Subcutaneous abdominal adipose tissue (tissue), 5 donors: Measurements from ENCODE around the gene ROCK2.

Source experiments
- H3K27ac ChIP-seq: one replicate; pipeline ENCODE4 v1.7.0; 2013; ENCODE audit warnings: low read depth, mild to moderate bottlenecking, inconsistent platforms, low read length, moderate library complexity
- H3K27me3 ChIP-seq, 5 donors: one replicate each; pipeline ENCODE4 v1.7.0; 2013; ENCODE audit warnings: low read length in 5 of 5, inconsistent platforms in 1 of 5; ENCODE audit not compliant: control insufficient read depth in 5 of 5, insufficient read depth in 4 of 5
- H3K36me3 ChIP-seq, 5 donors: one replicate each; pipeline ENCODE4 v1.7.0; 2013; ENCODE audit warnings: low read length in 5 of 5; ENCODE audit not compliant: control insufficient read depth in 5 of 5, insufficient read depth in 5 of 5
- H3K4me1 ChIP-seq, 5 donors: one replicate each; pipeline ENCODE4 v1.7.0; 2013; ENCODE audit warnings: low read length in 5 of 5, mild to moderate bottlenecking in 3 of 5, moderate library complexity in 1 of 5; ENCODE audit not compliant: control insufficient read depth in 5 of 5, insufficient read depth in 5 of 5
- H3K4me3 ChIP-seq, 5 donors: one replicate each; pipeline ENCODE4 v1.7.0; 2013; ENCODE audit warnings: low read length in 5 of 5, low read depth in 1 of 5
- H3K9ac ChIP-seq, 5 donors: one replicate each; pipeline ENCODE4 v1.7.0; 2013; ENCODE audit warnings: low read length in 5 of 5, mild to moderate bottlenecking in 4 of 5, moderate library complexity in 3 of 5
- H3K9me3 ChIP-seq, 5 donors: one replicate each; pipeline ENCODE4 v1.7.0; 2013; ENCODE audit warnings: low read length in 5 of 5; ENCODE audit not compliant: control insufficient read depth in 5 of 5
- donor health status: healthy.
- donor health status: healthy.
- donor health status: healthy.
- donor health status: healthy.
- donor health status: healthy.

The ROCK2 gene

GRCh38 chr2:11303290-11304013 is 41.0 kb downstream of the ROCK2 start:
- Histone ChIP-seq H3K27ac (no peak overlapping the region), H3K9ac (no peak overlapping the region), H3K4me3 (no peak overlapping the region), H3K9me3 (no peaks in the 10 kb centered on the region), H3K4me1 (peaks cover 2 to 38% (median 25%) of the 10 kb centered on the region in 5 donors), H3K27me3 (no peaks in the 10 kb centered on the region), H3K36me3 (no peaks in the 10 kb centered on the region)

- Histone ChIP-seq H3K27me3 (no peaks in the 10 kb centered on the region), H3K27ac (no peak overlapping the region), H3K4me3 (no peak overlapping the region), H3K9ac (no peak overlapping the region), H3K9me3 (no peaks in the 10 kb centered on the region), H3K36me3 (no peaks in the 10 kb centered on the region), H3K4me1 (peaks cover under 1 to 21% (median 9%) of the 10 kb centered on the region in 5 donors)
These were observed 45.0 kb downstream of the ROCK2 start for GRCh38 chr2:11299439-11299838.

GRCh38 chr2:11298592-11298991 is 45.8 kb downstream of the ROCK2 start:
- Histone ChIP-seq H3K36me3 (no peaks in the 10 kb centered on the region), H3K27ac (no peak overlapping the region), H3K4me1 (peaks cover 0 to 14% (median 3%) of the 10 kb centered on the region in 5 donors), H3K9ac (no peak overlapping the region), H3K4me3 (no peak overlapping the region), H3K27me3 (no peaks in the 10 kb centered on the region), H3K9me3 (no peaks in the 10 kb centered on the region)

- Histone ChIP-seq H3K36me3 (no peaks in the 10 kb centered on the region), H3K9ac (no peak overlapping the region), H3K4me3 (no peak overlapping the region), H3K27me3 (no peaks in the 10 kb centered on the region), H3K27ac (no peak overlapping the region), H3K9me3 (no peaks in the 10 kb centered on the region), H3K4me1 (peaks cover 2 to 19% (median 5%) of the 10 kb centered on the region in 5 donors)
These were observed 48.0 kb downstream of the ROCK2 start for GRCh38 chr2:11296401-11296800.

GRCh38 chr2:11292464-11293255 is 51.8 kb downstream of the ROCK2 start:
- H3K4me3 ChIP-seq: no peak overlapping the region
- no peaks in the 10 kb centered on the region for H3K36me3 ChIP-seq
- peaks cover 2 to 23% (median 9%) of the 10 kb centered on the region in 5 donors for H3K4me1 ChIP-seq
- no peak overlapping the region for H3K9ac ChIP-seq
- peak overlapping the region; percentile 35 for H3K27ac ChIP-seq
- no peaks in the 10 kb centered on the region for H3K9me3 ChIP-seq
- H3K27me3 ChIP-seq: no peaks in the 10 kb centered on the region

GRCh38 chr2:11290713-11291112 is 53.7 kb downstream of the ROCK2 start:
- Histone ChIP-seq H3K4me1 (peaks cover 0 to 24% (median 9%) of the 10 kb centered on the region in 5 donors), H3K27ac (no peak overlapping the region), H3K4me3 (no peak overlapping the region), H3K9ac (no peak overlapping the region), H3K27me3 (no peaks in the 10 kb centered on the region), H3K9me3 (no peaks in the 10 kb centered on the region), H3K36me3 (peaks cover 0 to under 1% (median 0%) of the 10 kb centered on the region in 5 donors)

- no peak overlapping the region for H3K9ac ChIP-seq
- no peak overlapping the region for H3K4me3 ChIP-seq
- no peak overlapping the region for H3K27ac ChIP-seq
- no peaks in the 10 kb centered on the region for H3K27me3 ChIP-seq
- H3K36me3 ChIP-seq: peaks cover 1 to 5% (median 4%) of the 10 kb centered on the region in 5 donors
- peaks cover 0 to 24% (median 9%) of the 10 kb centered on the region in 5 donors for H3K4me1 ChIP-seq
- no peaks in the 10 kb centered on the region for H3K9me3 ChIP-seq
These were observed 54.2 kb downstream of the ROCK2 start for GRCh38 chr2:11290211-11290610.

GRCh38 chr2:11288431-11288830 is 56.0 kb downstream of the ROCK2 start:
- Histone ChIP-seq H3K4me1 (peaks cover 0 to 24% (median 9%) of the 10 kb centered on the region in 5 donors), H3K36me3 (peaks cover 15 to 21% (median 17%) of the 10 kb centered on the region in 5 donors), H3K27me3 (no peaks in the 10 kb centered on the region), H3K4me3 (no peak overlapping the region), H3K27ac (peak overlapping the region; percentile 20), H3K9ac (no peak overlapping the region), H3K9me3 (peaks cover 0 to 5% (median 2%) of the 10 kb centered on the region in 5 donors)

GRCh38 chr2:11286749-11287148 is 57.7 kb downstream of the ROCK2 start:
- Histone ChIP-seq H3K27me3 (no peaks in the 10 kb centered on the region), H3K27ac (no peak overlapping the region), H3K9me3 (peaks cover 0 to 5% (median 2%) of the 10 kb centered on the region in 5 donors), H3K9ac (no peak overlapping the region), H3K4me1 (peaks cover 0 to 14% (median 3%) of the 10 kb centered on the region in 5 donors), H3K4me3 (no peak overlapping the region), H3K36me3 (peaks cover 15 to 22% (median 17%) of the 10 kb centered on the region in 5 donors)

GRCh38 chr2:11286323-11286722 is 58.1 kb downstream of the ROCK2 start:
- no peak overlapping the region for H3K9ac ChIP-seq
- peaks cover 0 to 12% (median 3%) of the 10 kb centered on the region in 5 donors for H3K4me1 ChIP-seq
- H3K27me3 ChIP-seq: no peaks in the 10 kb centered on the region
- peaks cover 0 to 5% (median 2%) of the 10 kb centered on the region in 5 donors for H3K9me3 ChIP-seq
- peaks cover 15 to 22% (median 17%) of the 10 kb centered on the region in 5 donors for H3K36me3 ChIP-seq
- H3K4me3 ChIP-seq: no peak overlapping the region
- H3K27ac ChIP-seq: no peak overlapping the region
